GM12891 (cell line): ENCODE data around the gene FBP1.
A peak's percentile ranks its signal among the peaks of the same experiment; 100 is the strongest.
"Not testable (repeated sequence)": the region's sequence is repeated elsewhere in the genome, so short reads cannot be mapped to it uniquely, and the experiment has no call there.

Experiments
- DNase-seq: peaks from one replicate; pipeline ENCODE4 v3.0.0; 2011; ENCODE audit warnings: low spot score; ENCODE audit not compliant: insufficient read length
- FAIRE-seq: peaks from 2 replicates; lab custom pipeline; 2011; peaks lifted over from hg19 to GRCh38; lab: Jason Lieb, UNC
- PAX5 ChIP-seq: IDR thresholded peaks from 2 replicates; pipeline ENCODE4 v1.6.1; 2011; ENCODE audit warnings: low read length, moderate library complexity, mild to moderate bottlenecking; ENCODE audit not compliant: insufficient read depth, severe bottlenecking
- POLR2A ChIP-seq: IDR thresholded peaks from 2 replicates; pipeline ENCODE4 v1.6.1; 2011; ENCODE audit warnings: low read depth, low read length, control low read depth
- POLR2AphosphoS5 ChIP-seq: IDR thresholded peaks from 2 replicates; pipeline ENCODE4 v1.6.1; 2011; ENCODE audit warnings: low read depth, low read length, control low read depth
- POU2F2 ChIP-seq: IDR thresholded peaks from 2 replicates; pipeline ENCODE4 v1.6.1; 2011; ENCODE audit warnings: low read depth, mild to moderate bottlenecking, control low read depth, low read length, moderate library complexity
- SPI1 ChIP-seq: IDR thresholded peaks from 2 replicates; pipeline ENCODE4 v1.6.1; 2011; ENCODE audit warnings: low read depth, low read length, control low read depth
- TAF1 ChIP-seq: IDR thresholded peaks from 2 replicates; pipeline ENCODE4 v1.6.1; 2011; ENCODE audit warnings: low read depth, low read length, control low read depth

FBP1 gene

GRCh38 chr9:94606646-94607422 is 32.5 kb downstream of the FBP1 start:
- no peak for FAIRE-seq
- DNase-seq, result peak; percentile 30
- no peak for TF ChIP-seq TAF1
- TF ChIP-seq POLR2AphosphoS5, result no peak
- no peak for TF ChIP-seq POU2F2
- TF ChIP-seq SPI1, result no peak
- TF ChIP-seq PAX5, result no peak
- no peak for TF ChIP-seq POLR2A

- peak; percentile 90 for FAIRE-seq
- no peak for TF ChIP-seq POU2F2
- no peak for TF ChIP-seq TAF1
- no peak for TF ChIP-seq POLR2AphosphoS5
- no peak for TF ChIP-seq POLR2A
- no peak for TF ChIP-seq SPI1
- no peak for TF ChIP-seq PAX5
- DNase-seq, result peak; percentile 69
These were observed 35.8 kb downstream of the FBP1 start for GRCh38 chr9:94603259-94604160.

- TF ChIP-seq POLR2AphosphoS5, result no peak
- TF ChIP-seq TAF1, result no peak
- no peak for TF ChIP-seq SPI1
- TF ChIP-seq POLR2A, result no peak
- no peak for TF ChIP-seq PAX5
- no peak for TF ChIP-seq POU2F2
- DNase-seq (no peak), FAIRE-seq (no peak)
These were observed 36.7 kb downstream of the FBP1 start for GRCh38 chr9:94602666-94603065.

- no peak for DNase-seq
- TF ChIP-seq POU2F2 (no peak), TAF1 (no peak), POLR2A (no peak), POLR2AphosphoS5 (no peak), SPI1 (no peak), PAX5 (no peak)
- no peak for FAIRE-seq
These were observed 38.6 kb downstream of the FBP1 start for GRCh38 chr9:94600715-94601114.

- FAIRE-seq (no peak), DNase-seq (no peak)
- TF ChIP-seq PAX5 (no peak), SPI1 (no peak), POU2F2 (no peak)
These were observed 39.1 kb downstream of the FBP1 start for GRCh38 chr9:94600258-94600657.

- DNase-seq, result no peak
- TF ChIP-seq TAF1, result no peak
- no peak for TF ChIP-seq PAX5
- TF ChIP-seq POLR2AphosphoS5, result no peak
- TF ChIP-seq POU2F2, result no peak
- TF ChIP-seq POLR2A, result no peak
- no peak for TF ChIP-seq SPI1
- no peak for FAIRE-seq
These were observed 40.2 kb downstream of the FBP1 start for GRCh38 chr9:94599102-94599501.

- FAIRE-seq (no peak), DNase-seq (no peak)
- TF ChIP-seq TAF1, result no peak
- TF ChIP-seq SPI1, result no peak
- no peak for TF ChIP-seq POLR2AphosphoS5
- TF ChIP-seq POLR2A, result no peak
- TF ChIP-seq POU2F2, result no peak
- TF ChIP-seq PAX5, result no peak
These were observed 45.6 kb downstream of the FBP1 start, which contains the start of gene FBP2 for GRCh38 chr9:94593459-94594345. FBP2 (minus strand) TSS chr9:94593824; CDS start chr9:94593726, 98 bp downstream.

GRCh38 chr9:94592683-94593082 is 46.6 kb downstream of the FBP1 start:
- not testable (repeated sequence) for FAIRE-seq, DNase-seq

- TF ChIP-seq TAF1, result no peak
- TF ChIP-seq POLR2A, result no peak
- TF ChIP-seq SPI1, result no peak
- no peak for TF ChIP-seq POLR2AphosphoS5
- no peak for TF ChIP-seq PAX5
- TF ChIP-seq POU2F2, result no peak
- FAIRE-seq (no peak), DNase-seq (no peak)
These were observed 47.4 kb downstream of the FBP1 start for GRCh38 chr9:94591876-94592275.

- FAIRE-seq, DNase-seq: not testable (repeated sequence)
These were observed 48.2 kb downstream of the FBP1 start for GRCh38 chr9:94591046-94591545.
